Iris pigment epithelial cell (primary cell): ENCODE results near the gene MNAT1.
"Not testable (repeated sequence)": the region's sequence is repeated elsewhere in the genome, so short reads cannot be mapped to it uniquely, and the experiment has no call there.

ENCODE experiments used
- DNase-seq: peaks from one replicate; pipeline ENCODE4 v3.0.0-alpha.2; 2011; ENCODE audit warnings: low read depth

Gene MNAT1

GRCh38 chr14:60734465-60735242 lies at the start of gene MNAT1:
MNAT1 (plus strand) TSS chr14:60734761; CDS start chr14:60734863, 102 bp downstream.
- DNase-seq = peak; percentile 91

GRCh38 chr14:60686865-60687264 lies 47.7 kb upstream of the MNAT1 start:
- DNase-seq = no peak

- no peak for DNase-seq
Measured at GRCh38 chr14:60691383-60692113, 43.0 kb upstream of the MNAT1 start.

- DNase-seq = no peak
Measured at GRCh38 chr14:60695327-60695726, 39.2 kb upstream of the MNAT1 start.

GRCh38 chr14:60700598-60700997 lies 34.0 kb upstream of the MNAT1 start:
- DNase-seq = no peak

- DNase-seq = no peak
Measured at GRCh38 chr14:60705100-60705499, 29.5 kb upstream of the MNAT1 start.

- no peak for DNase-seq
Measured at GRCh38 chr14:60707858-60708257, 26.7 kb upstream of the MNAT1 start.

- DNase-seq = no peak
Measured at GRCh38 chr14:60710494-60710893, 24.1 kb upstream of the MNAT1 start.

GRCh38 chr14:60713513-60713912 lies 21.0 kb upstream of the MNAT1 start:
- no peak for DNase-seq

GRCh38 chr14:60720391-60720790 lies 14.2 kb upstream of the MNAT1 start:
- no peak for DNase-seq

- no peak for DNase-seq
Measured at GRCh38 chr14:60720962-60721325, 13.6 kb upstream of the MNAT1 start.

- peak; percentile 78 for DNase-seq
Measured at GRCh38 chr14:60721326-60722106, 13.0 kb upstream of the MNAT1 start.

GRCh38 chr14:60722107-60722356 lies 12.5 kb upstream of the MNAT1 start:
- no peak for DNase-seq

- peak; percentile 90 for DNase-seq
Measured at GRCh38 chr14:60722357-60723115, 12.0 kb upstream of the MNAT1 start.

- DNase-seq = peak; percentile 84
Measured at GRCh38 chr14:60723116-60723906, 11.2 kb upstream of the MNAT1 start.

- DNase-seq = peak; percentile 92
Measured at GRCh38 chr14:60723907-60724618, 10.5 kb upstream of the MNAT1 start, which contains the start of gene SIX4. SIX4 (minus strand) TSS chr14:60724351; CDS start chr14:60724074, 277 bp downstream.

GRCh38 chr14:60731291-60731690 lies 3.3 kb upstream of the MNAT1 start:
- DNase-seq = not testable (repeated sequence)

- no peak for DNase-seq
Measured at GRCh38 chr14:60732840-60733483, 1.6 kb upstream of the MNAT1 start.

- DNase-seq = no peak
Measured at GRCh38 chr14:60735416-60735815, 855 bp downstream of the MNAT1 start.

- DNase-seq = peak; percentile 87
Measured at GRCh38 chr14:60736494-60736893, 1.9 kb downstream of the MNAT1 start.
